ENCODE results near the gene CXXC5. TPM values are rescaled to one million over a fixed set of nuclear protein-coding genes. Genes with fewer than 3 reads are reported as not detected.

The CXXC5 gene
- total and polyA plus RNA-seq, 2 of the 4 experiments (the other 2 are of a cell fraction), result 24.9 to 35.7 TPM

- H3K27me3 ChIP-seq (ENCODE audit: control insufficient read depth, insufficient read depth, low read length), result no peaks in the 10 kb centered on the region
- peak overlapping the region; percentile 86 for H3K4ac ChIP-seq (ENCODE audit: low read depth, low read length)
- H2BK5ac ChIP-seq (ENCODE audit: low read depth, low read length, poor library complexity, severe bottlenecking), result peak overlapping the region; percentile 71
- peaks cover 19% of the 10 kb centered on the region for H3K9me1 ChIP-seq (ENCODE audit: insufficient read depth, low read length)
- H3K27ac ChIP-seq (ENCODE audit: insufficient read depth, low read length), result peak overlapping the region; percentile 73
- peak overlapping the region; percentile 38; the same call in 1 of the 2 replicates for H2BK20ac ChIP-seq (ENCODE audit: low read depth, low read length)
- in situ Hi-C loops (cut with MboI; ENCODE audit: low sequenced_read_pairs), result loop anchor here (25.0 kb wide), 1 partner anchor 475 kb away; the partner anchor contains the start of gene PURA
- H3K4me3 ChIP-seq (ENCODE audit: insufficient read depth, low read depth, low read length), result peak overlapping the region; percentile 47
- H2BK15ac ChIP-seq (ENCODE audit: low read depth, low read length), result 0 out of 3 replicates have a peak overlapping the region, but pooled peaks have one; percentile 38
- peaks cover 23% of the 10 kb centered on the region for H3K4me1 ChIP-seq (ENCODE audit: control insufficient read depth, insufficient read depth, low read length)
- peak overlapping the region; percentile 87; a peak in 2 of 4 replicates for H4K8ac ChIP-seq (ENCODE audit: low read depth in 2 of 2, low read length in 2 of 2)
- H4K91ac ChIP-seq (ENCODE audit: insufficient read depth, low read depth, low read length), result peak overlapping the region; percentile 88
- TF ChIP-seq, protein P1, sequence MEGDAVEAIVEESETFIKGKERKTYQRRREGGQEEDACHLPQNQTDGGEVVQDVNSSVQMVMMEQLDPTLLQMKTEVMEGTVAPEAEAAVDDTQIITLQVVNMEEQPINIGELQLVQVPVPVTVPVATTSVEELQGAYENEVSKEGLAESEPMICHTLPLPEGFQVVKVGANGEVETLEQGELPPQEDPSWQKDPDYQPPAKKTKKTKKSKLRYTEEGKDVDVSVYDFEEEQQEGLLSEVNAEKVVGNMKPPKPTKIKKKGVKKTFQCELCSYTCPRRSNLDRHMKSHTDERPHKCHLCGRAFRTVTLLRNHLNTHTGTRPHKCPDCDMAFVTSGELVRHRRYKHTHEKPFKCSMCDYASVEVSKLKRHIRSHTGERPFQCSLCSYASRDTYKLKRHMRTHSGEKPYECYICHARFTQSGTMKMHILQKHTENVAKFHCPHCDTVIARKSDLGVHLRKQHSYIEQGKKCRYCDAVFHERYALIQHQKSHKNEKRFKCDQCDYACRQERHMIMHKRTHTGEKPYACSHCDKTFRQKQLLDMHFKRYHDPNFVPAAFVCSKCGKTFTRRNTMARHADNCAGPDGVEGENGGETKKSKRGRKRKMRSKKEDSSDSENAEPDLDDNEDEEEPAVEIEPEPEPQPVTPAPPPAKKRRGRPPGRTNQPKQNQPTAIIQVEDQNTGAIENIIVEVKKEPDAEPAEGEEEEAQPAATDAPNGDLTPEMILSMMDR (conservative IDR thresholded peaks at IDR 0.05; ENCODE audit: low read depth, low read length), result no peak
- peak; percentile 96 for TF ChIP-seq MAZ (IDR thresholded peaks at IDR 0.05; ENCODE audit: borderline replicate concordance, low read depth, low read length)
- TF ChIP-seq CEBPB (IDR thresholded peaks at IDR 0.05; ENCODE audit: low read depth, low read length), result peak; percentile 82
- H2AFZ ChIP-seq (replicated peaks; ENCODE audit: low read length, poor library complexity), result peak overlapping the region; percentile 84
- peak overlapping the region; percentile 65 for H2BK120ac ChIP-seq (ENCODE audit: low read depth, low read length)
- DNase-seq (peak; percentile 74), ATAC-seq (ENCODE audit: low read depth) (peak; percentile 60)
- peak overlapping the region; percentile 95 for H2AK9ac ChIP-seq (replicated peaks; ENCODE audit: low read depth, low read length, poor library complexity)
- H3K18ac ChIP-seq (ENCODE audit: low read depth, low read length), result peak overlapping the region; percentile 41; the same call in 1 of the 2 replicates
- peak overlapping the region; percentile 84 for H4K5ac ChIP-seq (ENCODE audit: low read depth, low read length)
- no peaks in the 10 kb centered on the region for H3K9me3 ChIP-seq (ENCODE audit: control insufficient read depth, insufficient read depth, low read length)
- peak overlapping the region; percentile 33; the same call in 1 of the 2 replicates for H3K9ac ChIP-seq (ENCODE audit: low read depth, low read length)
- H3K56ac ChIP-seq (ENCODE audit: extremely low read depth, insufficient read depth, low read length), result 0 out of 2 replicates have a peak overlapping the region, but pooled peaks have one; percentile 50
- dilution Hi-C loops (cut with HindIII; ENCODE audit: low sequenced_read_pairs, unreplicated experiment), result loop anchor here (25.0 kb wide), 1 partner anchor 125 kb away; no protein-coding TSS in a partner anchor
- peaks cover 14% of the 10 kb centered on the region for H4K20me1 ChIP-seq (ENCODE audit: insufficient read depth, low read length)
- peak overlapping the region; percentile 92 for H2AK5ac ChIP-seq (ENCODE audit: low read depth, low read length)
- peak overlapping the region; percentile 67; the same call in 1 of the 2 replicates for H3K14ac ChIP-seq (replicated peaks; ENCODE audit: low read depth, low read length)
- intact Hi-C loops (cut with micrococcal nuclease), result loop anchor here (1.0 to 10.0 kb wide), 2 partner anchors 11 to 207 kb away; partner anchors contain the start of gene CXXC5
- WGBS, 2 experiments (ENCODE audit: extremely low coverage in 2 of 2, insufficient read length in 1 of 2), result 3% methylated on average over 16 of the region's 62 CpGs; no CpG with 5 or more reads in 1 of the 2 experiments
- CTCF ChIA-PET, result interaction anchor here (0.6 to 2.4 kb wide), 4 partner anchors 10 to 82 kb away, joined by 3 to 12 read pairs (median 8); partner anchors contain the start of gene CXXC5
- no peaks in the 10 kb centered on the region for H3K36me3 ChIP-seq (ENCODE audit: control insufficient read depth, insufficient read depth, low read length)
- H3K79me1 ChIP-seq (ENCODE audit: low read depth in 1 of 2, low read length in 2 of 2), result peaks cover 4 to 43% of the 10 kb centered on the region in 2 experiments; a peak in 3 of 4 replicates
- peak overlapping the region; percentile 89 for H3K4me2 ChIP-seq (ENCODE audit: low read depth, low read length)
- H3K23ac ChIP-seq (ENCODE audit: low read depth, low read length), result peak overlapping the region; percentile 66; the same call in 1 of the 2 replicates
- POLR2A ChIA-PET (ENCODE audit: unreplicated experiment), result interaction anchor here (0.8 to 1.9 kb wide), 2 partner anchors 11 to 23 kb away, joined by 7 to 9 read pairs; partner anchors contain the start of gene CXXC5
- BruUV-seq (replicated peaks), result no TSS peak
Observed at GRCh38 chr5:139637438-139638089, 10.6 kb upstream of the CXXC5 start.

All from IMR-90 (cell line).